Cerebellar cortex (tissue), 1 donor: Measurements from ENCODE around the gene LRP1B.

ENCODE experiments used
- DNase-seq: peaks from one replicate; pipeline ENCODE4 v3.0.0-alpha.2; 2015; ENCODE audit warnings: low spot score

LRP1B gene

DNA sequence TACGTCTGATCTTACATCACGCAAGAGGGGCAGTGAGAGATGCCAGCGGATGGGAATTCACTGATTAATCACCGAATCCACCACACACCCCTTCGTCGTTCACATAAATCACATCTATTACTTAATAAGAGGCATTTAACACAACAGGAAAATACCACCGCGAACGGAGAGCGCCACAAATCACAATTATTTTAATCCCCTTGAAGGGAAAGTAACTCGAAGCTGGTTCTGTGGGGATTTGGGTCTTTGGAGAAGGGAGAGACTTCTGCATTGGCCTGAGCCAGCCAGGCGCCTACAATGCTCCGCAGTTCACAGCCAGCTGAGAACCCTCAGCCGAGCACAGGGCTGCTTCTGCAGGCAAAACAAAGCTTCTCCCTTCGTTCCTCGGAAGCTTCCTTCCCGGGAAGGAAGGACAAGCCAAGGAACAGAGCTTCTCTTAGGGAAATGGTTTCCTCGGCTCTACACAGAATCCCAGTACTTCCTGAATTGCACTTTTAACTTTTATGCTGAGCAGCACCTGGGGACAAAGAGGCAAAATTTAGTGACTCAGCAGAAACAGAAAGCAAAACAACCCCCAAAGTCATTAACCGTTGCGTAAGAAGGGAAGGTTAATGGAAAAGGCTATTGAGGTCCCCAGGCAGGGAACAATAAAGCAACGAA is at the start of gene LRP1B:
LRP1B (minus strand) TSS at position 7 of the 660 bp plus-strand sequence. CDS start 287 bp downstream, outside the sequence.
- peak; percentile 73 for DNase-seq

DNA sequence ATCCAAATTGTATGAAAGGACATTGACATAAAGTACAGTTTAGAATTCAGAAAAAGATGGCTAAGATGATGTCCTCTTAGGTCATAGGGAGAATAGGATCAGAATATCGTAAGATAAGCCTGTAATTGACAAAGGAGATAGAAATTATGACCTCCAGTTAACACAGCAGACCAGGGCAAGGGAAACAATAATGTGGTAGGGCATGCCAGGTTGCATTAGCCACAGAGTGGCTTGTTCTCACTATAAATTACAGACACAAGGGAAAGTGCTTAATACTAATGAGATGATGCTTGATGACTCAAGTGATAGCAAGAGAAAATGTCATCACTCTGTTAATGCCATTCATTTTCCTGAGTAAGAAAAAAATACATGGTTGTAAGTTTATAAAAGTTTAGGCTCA is 48.9 kb upstream of the LRP1B start:
- DNase-seq, result no peak

DNA sequence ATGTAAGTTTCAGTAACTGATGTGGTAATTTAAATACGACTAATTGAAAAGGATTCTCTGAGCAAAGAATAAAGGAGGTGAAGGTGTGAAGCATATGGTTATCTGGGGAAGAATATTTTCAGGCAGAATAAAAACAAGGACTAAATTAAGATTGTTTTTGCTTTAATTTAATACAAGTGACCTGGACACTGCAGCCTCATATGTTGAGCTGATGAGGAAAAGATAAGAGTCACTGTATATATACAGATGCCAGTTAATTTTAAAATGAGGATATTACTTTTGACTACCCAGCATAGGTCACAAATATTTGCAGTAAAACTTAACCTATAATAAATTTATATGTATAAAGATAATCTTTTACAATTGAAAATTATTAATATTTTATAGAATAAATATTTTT is 47.8 kb upstream of the LRP1B start:
- DNase-seq, result no peak

DNA sequence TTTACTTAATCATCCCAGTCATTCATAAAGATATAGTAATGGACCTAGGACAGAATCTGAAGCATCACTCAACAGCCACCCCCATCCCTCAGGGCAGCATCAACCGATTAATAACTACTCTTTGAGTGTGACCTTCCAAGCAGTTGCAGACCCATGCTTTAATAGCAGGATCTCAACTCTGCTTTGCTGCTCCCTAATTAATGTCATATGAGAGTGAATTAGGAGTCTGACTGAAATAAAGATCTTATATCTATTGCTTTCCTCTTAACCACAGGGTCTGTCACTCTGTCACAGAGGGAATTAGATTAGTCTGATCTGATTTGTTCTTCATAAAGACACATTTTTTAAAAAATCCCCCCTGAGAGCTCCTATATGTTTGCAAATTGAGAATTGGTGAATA is 46.1 kb upstream of the LRP1B start:
- DNase-seq, result no peak

DNA sequence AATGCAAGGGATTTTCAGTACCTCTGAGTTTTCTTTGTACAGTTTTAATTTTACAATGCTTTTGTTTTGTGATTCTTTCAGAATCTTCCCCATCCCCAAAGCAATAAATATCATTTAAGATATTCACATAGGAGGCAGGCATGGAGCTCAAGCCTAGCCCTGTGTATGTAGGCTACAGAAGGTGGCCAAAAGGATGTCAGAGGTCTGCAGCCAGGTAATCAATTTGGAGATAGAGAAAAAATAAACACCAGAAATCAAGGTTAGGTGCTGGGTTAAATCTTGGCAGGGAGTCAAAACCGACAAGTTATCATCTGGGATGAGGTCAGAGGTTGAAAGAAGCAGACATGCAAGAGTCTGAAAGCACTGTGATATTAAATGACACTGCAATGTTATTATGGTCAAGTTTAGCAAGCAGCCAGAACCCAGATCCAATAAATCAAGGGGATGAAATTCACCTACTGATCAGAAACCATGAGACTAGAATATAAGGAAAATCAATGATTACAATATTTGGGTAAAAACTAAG is 45.1 kb upstream of the LRP1B start:
- DNase-seq, result no peak

- no peak for DNase-seq
Measured at GRCh38 chr2:142174176-142174575, 43.4 kb upstream of the LRP1B start.

DNA sequence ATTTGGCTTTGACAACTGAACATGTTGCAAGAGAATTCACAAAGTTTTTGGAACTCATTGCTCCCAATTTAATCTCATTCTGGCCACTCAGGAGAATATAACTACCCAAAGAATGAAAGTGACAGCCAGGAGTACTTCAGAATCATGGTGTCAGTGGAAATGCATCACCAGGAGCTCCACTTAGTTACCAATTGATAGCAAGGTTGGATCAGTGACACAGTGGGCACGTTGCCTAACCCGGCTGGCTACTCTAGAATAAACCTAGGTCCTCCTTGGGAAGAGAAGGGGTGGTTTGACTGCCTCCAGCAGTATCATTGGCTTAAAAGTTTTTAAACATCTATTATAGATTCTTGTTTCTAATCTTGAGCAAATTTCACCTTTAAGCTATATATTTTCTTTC is 40.0 kb upstream of the LRP1B start:
- DNase-seq, result no peak

GRCh38 chr2:142165790-142166189 is 35.0 kb upstream of the LRP1B start:
- no peak for DNase-seq

DNA sequence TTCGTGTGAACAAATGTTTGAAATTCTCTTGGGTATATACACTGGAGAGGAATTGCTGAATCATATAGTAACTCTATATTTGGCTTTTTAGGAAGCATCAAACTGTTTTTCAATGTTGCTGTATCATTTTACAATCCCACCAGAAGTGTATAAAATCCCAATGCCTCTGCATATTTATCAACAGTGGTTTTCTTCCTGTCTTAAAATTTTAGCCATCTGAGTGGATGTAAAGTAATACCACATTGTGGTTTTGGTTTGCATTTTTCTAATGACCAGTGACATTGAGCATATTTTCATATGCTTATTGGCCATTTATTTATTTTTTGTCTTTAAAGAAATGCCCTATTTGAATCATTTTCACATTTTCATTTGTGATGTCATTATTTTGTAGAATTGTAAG is 22.8 kb upstream of the LRP1B start:
- no peak for DNase-seq

- DNase-seq, result no peak
Measured at GRCh38 chr2:142150453-142150852, 19.6 kb upstream of the LRP1B start.

DNA sequence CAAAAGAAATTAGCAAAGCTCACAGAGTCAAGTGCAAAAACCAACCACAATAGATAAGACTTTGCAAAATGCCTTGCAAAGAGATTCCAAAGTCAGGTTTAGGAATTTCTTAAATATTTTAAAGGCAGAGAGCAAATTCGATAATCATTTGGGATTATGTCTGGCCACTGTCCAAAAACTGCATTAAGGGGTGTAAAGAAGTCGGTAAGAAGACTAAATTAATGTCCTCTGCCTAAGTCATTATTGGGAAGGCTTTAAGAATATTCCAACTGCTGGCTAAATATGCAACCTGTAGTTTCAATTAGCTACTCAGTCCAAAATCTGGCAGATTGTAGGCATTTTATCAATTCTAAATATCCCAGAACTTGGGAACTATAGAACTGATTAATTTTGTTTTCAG is 13.7 kb upstream of the LRP1B start:
- DNase-seq, result no peak

DNA sequence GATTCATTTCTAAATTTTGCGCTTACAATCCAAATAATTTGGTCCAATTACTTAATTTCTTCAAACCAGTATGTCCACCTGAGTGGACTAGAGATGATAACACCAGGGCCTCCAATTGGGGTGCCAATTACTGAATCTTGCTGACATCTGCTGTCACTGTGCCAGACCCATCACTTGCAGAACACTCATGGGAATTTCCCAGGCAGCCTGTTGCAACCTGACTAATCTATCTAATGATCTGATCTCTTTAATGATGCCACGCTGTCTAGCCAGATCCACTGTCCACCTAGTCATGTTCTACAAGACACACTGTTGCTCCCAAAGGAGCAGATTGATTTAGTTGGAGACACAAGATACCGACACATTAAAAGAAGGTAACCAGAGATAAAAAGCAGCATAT is 11.8 kb upstream of the LRP1B start:
- no peak for DNase-seq

DNA sequence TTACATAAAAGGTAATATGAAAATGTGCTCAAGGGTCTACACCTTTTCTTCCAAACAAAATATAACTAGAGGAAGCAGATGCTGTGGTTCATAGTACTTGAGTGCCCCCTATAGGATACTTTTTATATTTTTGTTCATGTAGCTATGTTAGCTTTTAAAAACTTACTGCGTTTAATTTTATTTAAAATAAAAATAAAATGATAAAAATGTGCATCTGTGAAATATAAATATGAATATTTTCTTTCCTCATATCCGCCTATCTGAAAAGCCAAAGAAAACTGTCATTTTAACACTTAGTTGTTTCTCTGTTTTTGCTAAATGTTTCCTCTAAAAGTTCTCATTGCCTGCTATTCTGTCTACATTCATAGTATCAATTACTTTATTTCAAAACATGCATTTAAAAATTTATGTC is 9.6 kb upstream of the LRP1B start:
- DNase-seq, result peak; percentile 57

GRCh38 chr2:142139384-142139783 is 8.6 kb upstream of the LRP1B start:
- no peak for DNase-seq

DNA sequence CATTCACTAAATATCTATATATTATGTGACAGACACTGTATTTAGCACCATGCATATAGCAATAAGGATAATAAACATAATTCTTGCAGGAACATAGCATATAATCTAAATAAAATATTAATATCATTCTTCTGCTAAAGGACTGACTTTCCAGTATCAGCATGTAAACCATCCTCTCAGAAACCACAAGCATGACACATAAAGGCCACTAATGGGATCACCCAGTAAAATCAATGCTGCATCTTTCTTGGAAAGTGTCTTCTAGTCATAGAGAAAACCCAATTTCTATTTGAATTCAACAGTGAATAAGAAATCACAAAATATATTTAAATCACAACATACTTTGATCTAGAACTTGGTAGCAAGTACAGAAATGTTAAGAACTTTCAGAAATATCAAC is 5.8 kb upstream of the LRP1B start:
- no peak for DNase-seq

- no peak for DNase-seq
Measured at GRCh38 chr2:142134911-142135310, 4.1 kb upstream of the LRP1B start.

GRCh38 chr2:142130111-142131009 is 456 bp downstream of the LRP1B start:
- peak; percentile 82 for DNase-seq

DNA sequence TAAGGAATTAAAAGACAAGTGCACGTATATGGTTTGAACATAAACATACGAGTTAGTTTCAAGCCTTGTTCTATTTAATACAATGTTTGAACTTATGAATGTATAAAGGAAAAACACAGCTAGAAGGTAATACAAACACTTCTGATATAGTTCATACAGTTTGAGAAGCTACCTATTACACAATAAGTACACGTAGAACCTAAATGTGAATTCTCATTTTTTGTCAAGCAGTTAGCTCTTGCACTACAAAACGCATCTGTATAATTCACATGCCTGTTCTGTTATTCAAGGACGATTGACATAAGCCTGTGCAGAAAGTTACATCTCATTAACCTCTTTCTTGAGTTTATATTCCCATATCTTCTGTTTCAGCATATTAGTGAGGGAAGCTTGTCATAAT is 2.7 kb downstream of the LRP1B start:
- DNase-seq, result no peak

DNA sequence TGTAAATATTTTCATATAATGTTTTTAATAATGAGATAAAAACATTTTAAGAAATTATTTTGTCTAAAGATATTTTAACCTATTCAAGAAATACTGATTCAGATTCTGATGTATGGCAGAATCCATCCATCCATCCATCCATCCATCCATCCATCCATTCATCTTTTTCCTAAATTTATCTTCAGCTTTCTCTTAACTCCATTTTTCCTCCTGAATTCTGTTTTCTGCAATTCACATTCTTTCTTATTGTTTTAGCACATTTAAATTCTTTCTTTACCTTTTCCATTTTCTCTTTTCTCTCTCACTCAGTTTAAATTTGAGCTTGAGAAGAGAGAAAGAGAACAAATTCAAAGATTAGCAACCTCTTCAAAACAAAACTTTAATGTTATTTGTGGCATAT is 3.6 kb downstream of the LRP1B start:
- no peak for DNase-seq

- no peak for DNase-seq
Measured at GRCh38 chr2:142124706-142125105, 6.1 kb downstream of the LRP1B start.

DNA sequence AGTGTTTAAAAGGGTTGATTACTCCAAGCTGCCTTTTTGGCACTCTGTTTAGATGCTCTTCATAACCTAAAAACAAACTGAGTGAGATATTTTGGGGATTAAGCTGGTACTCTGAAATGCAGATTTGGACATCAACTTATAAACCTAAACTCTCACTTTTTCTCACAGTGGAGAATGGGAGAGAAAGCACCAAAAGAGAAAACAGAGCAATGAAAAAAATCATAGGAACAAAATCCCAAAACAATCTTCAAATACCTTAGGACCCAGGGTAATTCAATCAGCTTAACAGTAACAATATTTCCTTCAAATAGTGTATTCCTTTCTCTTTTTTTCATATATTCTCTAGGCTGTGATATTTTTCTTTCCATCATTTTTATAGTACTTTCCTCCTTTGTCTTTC is 11.5 kb downstream of the LRP1B start:
- DNase-seq, result no peak

DNA sequence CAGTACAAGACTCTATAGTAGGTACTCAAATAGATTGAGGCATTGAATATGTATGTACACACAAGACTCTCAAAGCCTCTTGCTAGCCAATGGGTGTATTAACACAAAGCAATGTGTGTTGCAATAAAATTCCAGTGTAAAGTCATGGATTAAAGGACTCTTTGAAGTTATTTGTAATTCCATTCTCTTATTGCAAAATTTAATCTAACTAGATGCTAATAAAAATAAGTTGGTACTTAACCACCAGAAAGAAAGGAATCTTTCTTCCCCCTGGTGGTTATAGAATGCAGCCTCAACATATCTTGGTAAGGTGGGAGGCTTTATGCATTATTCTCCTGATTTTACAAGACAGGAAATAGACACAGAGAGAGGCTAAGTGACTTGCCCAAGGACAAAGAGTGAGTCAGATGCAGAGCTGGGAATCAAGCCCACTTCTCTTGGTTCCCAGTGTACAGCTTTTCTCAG is 18.0 kb downstream of the LRP1B start:
- no peak for DNase-seq

GRCh38 chr2:142104134-142104758 is 26.6 kb downstream of the LRP1B start:
- DNase-seq, result no peak
